DMS79 treated with DMSO at 0.1 percent for 48 hours (cell line): ENCODE results near the gene MYO16.
"Not testable (repeated sequence)": the region's sequence is repeated elsewhere in the genome, so short reads cannot be mapped to it uniquely, and the experiment has no call there.

ENCODE experiments used
- DNase-seq: peaks from one replicate; lab custom pipeline; 2025; lab: John Stamatoyannopoulos, UW

MYO16 gene

DNA sequence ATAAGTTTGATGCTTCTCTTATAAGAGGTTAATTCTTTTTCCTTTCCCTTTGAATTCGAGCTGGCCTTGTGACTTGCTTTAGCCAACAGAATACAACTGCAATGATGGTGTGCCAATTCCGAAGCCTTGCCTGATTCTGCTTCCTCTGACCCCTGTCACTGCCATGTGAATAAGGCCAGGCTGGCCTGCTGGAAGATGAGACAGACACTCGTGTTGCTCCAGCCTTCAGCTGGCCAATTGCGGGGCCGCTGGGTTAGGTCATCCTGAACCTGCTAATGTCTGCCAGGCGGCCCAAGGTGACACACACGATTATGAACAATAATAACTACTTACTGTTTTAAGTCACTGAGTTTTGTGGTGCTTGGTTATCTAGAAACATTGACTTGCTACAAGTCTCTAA is 352.0 kb downstream of the MYO16 start:
- DNase-seq, result no peak

DNA sequence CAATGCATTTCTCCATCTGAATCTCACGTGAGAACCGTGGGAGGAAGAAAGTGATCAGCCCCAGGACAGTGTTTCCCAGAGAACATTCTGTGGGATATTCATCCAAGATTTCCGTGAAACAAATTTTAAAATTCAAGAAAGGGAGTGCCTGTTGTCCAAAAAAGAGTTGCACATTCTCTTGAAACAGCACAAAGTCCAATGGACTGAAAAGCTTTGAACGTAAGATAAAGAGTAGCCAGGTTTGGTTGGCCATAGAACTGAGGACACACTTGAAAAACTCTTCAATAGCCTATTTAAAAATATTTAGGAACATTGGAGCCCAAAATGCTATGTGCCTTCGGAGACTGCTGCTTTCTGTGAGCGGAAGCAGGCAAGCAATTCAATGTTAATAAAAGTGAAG is 353.9 kb downstream of the MYO16 start:
- DNase-seq, result no peak

GRCh38 chr13:108984251-108984920 is 355.0 kb downstream of the MYO16 start:
- no peak for DNase-seq

- DNase-seq, result no peak
These were observed 355.8 kb downstream of the MYO16 start for GRCh38 chr13:108985166-108985565.

GRCh38 chr13:108987517-108987916 is 358.1 kb downstream of the MYO16 start:
- no peak for DNase-seq

GRCh38 chr13:108987944-108988343 is 358.5 kb downstream of the MYO16 start:
- no peak for DNase-seq

- not testable (repeated sequence) for DNase-seq
These were observed 362.0 kb downstream of the MYO16 start for GRCh38 chr13:108991416-108991815.

GRCh38 chr13:108993346-108993745 is 363.9 kb downstream of the MYO16 start:
- no peak for DNase-seq

DNA sequence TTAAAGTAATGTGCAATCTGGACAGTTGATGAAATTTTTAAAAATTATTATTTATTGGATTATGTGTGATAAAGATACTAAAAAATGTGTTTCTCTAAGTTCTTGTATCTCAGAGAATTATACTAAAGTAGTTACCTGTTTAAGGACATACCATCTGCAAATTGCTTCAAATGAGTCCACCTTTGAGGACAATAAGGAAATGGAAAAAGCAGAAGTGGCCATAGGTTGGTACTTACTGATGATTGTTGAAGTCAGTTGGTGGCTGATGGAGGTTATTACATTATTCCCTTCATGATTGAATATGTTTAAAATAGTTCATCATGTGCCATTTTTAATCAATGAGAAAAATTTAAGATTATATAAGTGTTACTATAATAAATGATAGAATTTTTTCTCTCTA is 367.0 kb downstream of the MYO16 start:
- DNase-seq, result no peak

- DNase-seq, result no peak
These were observed 370.8 kb downstream of the MYO16 start for GRCh38 chr13:109000207-109000606.

DNA sequence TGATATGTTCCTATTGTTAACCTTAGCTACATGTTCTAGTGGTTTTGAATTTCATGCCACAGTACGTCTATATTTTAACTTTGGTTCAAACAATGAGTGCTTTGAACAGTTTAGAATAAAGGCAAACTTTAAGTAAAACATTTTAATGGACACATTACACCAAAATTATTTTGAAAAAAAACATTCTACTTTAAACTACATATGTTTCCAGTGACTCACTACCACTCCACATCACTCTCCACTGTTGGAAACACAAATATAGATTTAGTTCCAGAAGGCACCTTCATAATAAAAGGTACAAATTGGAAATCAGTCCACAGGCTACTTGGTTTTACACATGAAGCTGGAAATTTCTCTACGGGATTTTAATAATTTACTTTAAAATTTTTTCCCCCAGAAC is 373.5 kb downstream of the MYO16 start:
- no peak for DNase-seq

GRCh38 chr13:109007946-109008345 is 378.5 kb downstream of the MYO16 start:
- DNase-seq, result no peak

DNA sequence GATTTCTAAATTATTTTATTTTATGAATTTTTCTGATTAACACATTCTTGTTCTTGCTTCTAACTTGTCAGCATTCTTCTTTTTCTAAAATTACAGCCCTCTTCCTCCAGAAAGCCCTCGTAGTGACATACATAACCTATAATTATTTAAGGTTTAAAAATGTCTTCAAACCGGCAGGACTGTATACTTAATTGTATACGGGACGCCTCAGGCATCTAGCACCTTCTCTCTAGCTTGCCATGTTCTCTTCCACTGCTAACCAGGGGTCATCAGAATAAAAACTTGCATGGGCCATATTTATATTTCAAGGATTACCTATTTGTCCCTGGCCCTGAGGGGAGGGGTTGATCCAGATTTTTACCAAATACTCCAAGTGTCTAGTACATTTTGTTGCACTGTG is 380.3 kb downstream of the MYO16 start:
- DNase-seq, result no peak

DNA sequence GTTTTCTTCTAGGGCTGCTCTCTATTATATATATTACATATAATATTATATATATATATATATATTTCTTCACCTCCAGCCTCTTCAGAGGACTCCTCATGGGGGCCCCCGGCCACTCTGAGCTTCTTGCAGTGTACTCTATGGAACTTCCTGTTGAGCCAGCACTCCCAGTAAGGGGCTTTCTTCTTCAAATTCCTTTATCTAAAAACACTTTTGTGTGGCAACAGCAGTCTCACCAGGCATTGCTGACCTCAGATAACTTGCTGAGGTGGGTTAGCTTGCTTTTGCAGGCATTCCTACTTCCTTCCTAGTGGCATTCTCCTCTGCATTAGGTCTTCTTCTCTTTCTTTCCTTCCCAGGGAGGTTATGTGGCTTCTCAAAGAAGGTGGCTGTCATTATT is 381.5 kb downstream of the MYO16 start:
- DNase-seq, result no peak

- DNase-seq, result no peak
These were observed 382.7 kb downstream of the MYO16 start for GRCh38 chr13:109012115-109012514.

GRCh38 chr13:109021558-109021957 is 392.1 kb downstream of the MYO16 start:
- no peak for DNase-seq

- no peak for DNase-seq
These were observed 395.2 kb downstream of the MYO16 start for GRCh38 chr13:109024611-109025010.

GRCh38 chr13:109026266-109026665 is 396.9 kb downstream of the MYO16 start:
- DNase-seq, result no peak

DNA sequence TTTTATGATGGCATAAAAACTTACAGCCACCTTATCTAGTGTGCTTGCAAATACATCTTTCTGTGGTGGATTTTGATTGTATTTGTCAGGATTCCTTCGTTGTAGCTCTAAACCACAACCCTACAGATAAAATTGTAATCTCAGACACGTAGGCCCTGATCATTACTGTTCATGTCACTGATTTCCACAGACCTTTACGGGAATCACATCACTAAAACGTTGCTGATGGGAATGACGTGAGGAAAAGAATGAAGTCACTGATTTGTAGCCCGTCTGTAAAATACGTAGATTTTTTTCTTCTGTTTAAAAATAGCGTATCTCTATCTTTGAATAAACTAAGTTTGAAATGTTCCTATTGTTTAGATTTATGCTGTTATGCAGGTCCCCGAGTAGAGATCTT is 399.2 kb downstream of the MYO16 start:
- no peak for DNase-seq

DNA sequence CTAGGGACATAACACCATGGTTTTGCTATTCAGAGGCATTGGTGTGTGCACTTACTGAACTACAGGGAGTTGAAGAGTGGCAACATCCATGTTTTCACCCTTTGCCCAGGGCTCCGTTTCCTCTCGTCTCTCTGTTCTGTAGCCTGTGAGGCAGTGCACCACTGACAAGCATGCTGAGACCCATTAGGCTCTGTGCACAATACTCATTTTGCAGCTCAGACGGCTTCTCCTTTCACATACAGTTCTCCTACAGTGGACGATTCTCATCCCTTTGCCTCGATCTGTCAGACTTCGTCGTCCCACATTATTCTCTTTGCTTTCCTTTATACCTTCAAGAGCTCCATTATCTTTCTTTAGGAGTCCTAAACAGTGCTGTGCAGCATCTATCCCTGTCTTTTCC is 403.7 kb downstream of the MYO16 start:
- no peak for DNase-seq

DNA sequence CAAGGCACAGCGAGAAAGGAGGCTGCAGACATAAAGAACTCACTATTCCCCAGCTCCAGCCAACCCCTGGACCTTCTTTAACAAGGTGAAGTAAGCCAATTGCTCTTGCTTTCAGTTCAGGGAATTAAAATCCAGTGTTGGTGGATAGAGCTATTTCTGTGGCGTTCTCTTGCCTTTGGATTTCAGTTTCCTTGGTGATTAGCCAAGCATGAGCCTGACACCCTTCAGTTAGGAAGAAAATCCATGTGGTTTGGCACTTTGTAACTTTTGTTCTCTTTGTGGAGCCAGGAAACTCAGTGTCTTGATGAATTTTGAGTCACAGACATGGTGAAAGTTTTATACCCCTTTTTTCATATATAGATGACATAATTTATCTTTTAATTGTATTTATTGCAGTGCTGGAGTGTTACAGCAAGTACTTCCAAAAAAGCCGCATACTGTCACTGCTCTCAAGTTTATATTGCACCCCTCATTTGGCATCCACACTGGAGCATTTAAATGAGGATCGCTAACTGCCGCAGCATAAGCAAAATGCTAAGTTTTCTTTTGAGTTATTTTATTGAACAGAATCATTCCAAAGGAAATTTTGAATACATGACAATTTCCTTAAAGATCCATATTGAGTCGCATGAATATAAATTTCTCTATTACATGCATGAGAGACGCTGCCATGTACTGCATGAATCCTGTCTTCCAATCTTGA is 406.8 kb downstream of the MYO16 start:
- no peak for DNase-seq

DNA sequence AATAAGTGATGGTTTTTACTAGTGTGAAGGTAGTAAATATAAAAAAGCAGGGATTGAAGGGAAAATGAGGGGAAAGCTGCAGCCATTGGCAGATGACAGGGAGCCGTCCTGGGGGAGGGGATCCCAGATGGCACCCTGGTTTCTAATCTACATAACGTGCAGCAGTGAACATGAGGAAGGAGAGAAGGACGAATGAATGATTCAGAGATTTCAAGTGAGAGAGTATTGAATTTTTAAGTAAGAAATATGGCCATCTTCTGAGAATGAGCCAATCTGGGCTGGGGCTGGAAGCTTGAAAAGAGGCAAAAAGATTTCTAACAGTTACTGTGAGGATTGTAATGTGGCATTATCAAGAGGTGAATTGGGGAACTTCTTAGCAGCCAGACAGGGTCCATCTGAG is 414.2 kb downstream of the MYO16 start:
- no peak for DNase-seq

DNA sequence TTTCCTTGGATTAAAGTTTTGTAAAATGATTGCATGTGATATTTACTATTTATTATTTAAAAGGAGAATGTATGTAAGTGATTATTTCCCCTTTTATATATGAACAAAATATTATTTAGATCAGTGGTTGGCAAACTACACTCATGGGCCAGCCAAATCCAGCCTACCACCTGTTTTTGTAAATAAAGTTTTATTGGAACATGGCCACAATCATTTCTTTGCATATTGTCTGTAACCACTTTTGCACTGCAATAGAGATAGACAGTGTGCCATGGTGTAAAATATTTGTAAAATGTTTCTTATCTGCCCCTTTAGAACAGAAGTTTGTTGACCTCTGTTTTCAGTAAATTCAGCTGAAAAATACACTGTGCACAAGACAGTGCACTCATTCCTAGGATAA is 426.4 kb downstream of the MYO16 start:
- DNase-seq, result no peak

DNA sequence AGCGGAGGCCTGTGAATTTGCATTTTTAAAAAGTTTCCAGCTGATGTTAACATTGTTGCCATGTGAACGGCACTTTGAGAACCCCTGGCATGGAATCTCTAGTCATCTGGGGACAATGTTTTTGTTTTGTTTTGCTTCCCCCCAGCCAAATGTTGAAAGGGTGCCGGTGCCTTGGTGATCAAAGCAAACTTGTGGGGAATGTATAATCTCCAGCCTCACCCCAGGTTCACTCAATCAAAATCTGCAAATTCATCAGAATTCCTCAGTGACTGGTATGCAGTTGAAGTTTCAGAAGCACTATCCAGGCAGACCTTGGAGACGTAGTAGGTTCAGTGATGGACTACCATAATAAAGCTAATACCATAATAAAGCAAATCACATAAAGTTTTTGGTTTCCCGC is 428.7 kb downstream of the MYO16 start:
- DNase-seq, result no peak
